ENCODE measurements around the gene GPR61. TPM values are rescaled to one million over a fixed set of nuclear protein-coding genes. Genes with fewer than 3 reads are reported as not detected.

Gene GPR61
- total RNA-seq, 2 experiments from 2014 or later = 0.45 to 0.52 TPM

DNA sequence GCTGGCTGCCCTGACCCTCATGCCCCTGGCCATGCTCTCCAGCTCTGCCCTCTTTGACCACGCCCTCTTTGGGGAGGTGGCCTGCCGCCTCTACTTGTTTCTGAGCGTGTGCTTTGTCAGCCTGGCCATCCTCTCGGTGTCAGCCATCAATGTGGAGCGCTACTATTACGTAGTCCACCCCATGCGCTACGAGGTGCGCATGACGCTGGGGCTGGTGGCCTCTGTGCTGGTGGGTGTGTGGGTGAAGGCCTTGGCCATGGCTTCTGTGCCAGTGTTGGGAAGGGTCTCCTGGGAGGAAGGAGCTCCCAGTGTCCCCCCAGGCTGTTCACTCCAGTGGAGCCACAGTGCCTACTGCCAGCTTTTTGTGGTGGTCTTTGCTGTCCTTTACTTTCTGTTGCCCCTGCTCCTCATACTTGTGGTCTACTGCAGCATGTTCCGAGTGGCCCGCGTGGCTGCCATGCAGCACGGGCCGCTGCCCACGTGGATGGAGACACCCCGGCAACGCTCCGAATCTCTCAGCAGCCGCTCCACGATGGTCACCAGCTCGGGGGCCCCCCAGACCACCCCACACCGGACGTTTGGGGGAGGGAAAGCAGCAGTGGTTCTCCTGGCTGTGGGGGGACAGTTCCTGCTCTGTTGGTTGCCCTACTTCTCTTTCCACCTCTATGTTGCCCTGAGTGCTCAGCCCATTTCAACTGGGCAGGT, 3.8 kb downstream of the GPR61 start:
- H3K36me3 Mint-ChIP-seq (ENCODE audit: low read depth) = peaks cover 5% of the 10 kb centered on the region
- peaks cover 16% of the 10 kb centered on the region for H3K4me1 Mint-ChIP-seq
- H3K4me3 Mint-ChIP-seq = no peak overlapping the region
- H3K27me3 Mint-ChIP-seq = no peaks in the 10 kb centered on the region
- H3K9me3 Mint-ChIP-seq = no peaks in the 10 kb centered on the region
- DNase-seq = no peak
- no peak overlapping the region for H3K27ac Mint-ChIP-seq
- ChIA-PET CTCF (interaction anchor here (0.7 to 46.6 kb wide), 6 partner anchors 11 to 258 kb away, joined by 3 to 1139 read pairs (median 16); partner anchors contain the start of genes AMIGO1, ATXN7L2 and CYB561D1), POLR2A (no interaction called here)

DNA sequence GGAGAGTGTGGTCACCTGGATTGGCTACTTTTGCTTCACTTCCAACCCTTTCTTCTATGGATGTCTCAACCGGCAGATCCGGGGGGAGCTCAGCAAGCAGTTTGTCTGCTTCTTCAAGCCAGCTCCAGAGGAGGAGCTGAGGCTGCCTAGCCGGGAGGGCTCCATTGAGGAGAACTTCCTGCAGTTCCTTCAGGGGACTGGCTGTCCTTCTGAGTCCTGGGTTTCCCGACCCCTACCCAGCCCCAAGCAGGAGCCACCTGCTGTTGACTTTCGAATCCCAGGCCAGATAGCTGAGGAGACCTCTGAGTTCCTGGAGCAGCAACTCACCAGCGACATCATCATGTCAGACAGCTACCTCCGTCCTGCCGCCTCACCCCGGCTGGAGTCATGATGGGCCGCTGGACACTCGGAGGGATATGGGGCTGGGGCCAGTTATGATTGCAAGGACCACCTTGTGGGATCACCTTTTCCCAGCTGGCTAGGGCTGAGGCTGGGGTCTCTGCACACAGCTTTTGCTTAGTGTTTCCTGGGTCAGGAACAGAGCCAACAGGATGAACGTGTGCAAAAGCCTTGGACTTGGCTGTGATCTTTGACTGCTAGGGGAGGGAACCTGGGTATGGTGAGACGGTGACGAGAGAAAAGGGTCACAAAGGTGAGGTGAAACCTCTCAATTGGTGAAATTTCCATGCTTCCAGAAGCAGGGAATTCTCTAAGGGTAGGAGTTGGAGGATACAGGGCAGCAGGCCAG, 4.5 kb downstream of the GPR61 start:
- Mint-ChIP-seq H3K27me3 (no peaks in the 10 kb centered on the region), H3K27ac (peak overlapping the region; percentile 66), H3K4me3 (no peak overlapping the region), H3K9me3 (no peaks in the 10 kb centered on the region), H3K36me3 (ENCODE audit: low read depth) (peaks cover 7% of the 10 kb centered on the region), H3K4me1 (peaks cover 19% of the 10 kb centered on the region)
- POLR2A ChIA-PET = no interaction called here
- CTCF ChIA-PET = interaction anchor here (0.7 to 46.6 kb wide), 7 partner anchors 12 to 463 kb away, joined by 3 to 1139 read pairs (median 7); partner anchors contain the start of genes AMIGO1, ATXN7L2 and CYB561D1
- no peak for DNase-seq

DNA sequence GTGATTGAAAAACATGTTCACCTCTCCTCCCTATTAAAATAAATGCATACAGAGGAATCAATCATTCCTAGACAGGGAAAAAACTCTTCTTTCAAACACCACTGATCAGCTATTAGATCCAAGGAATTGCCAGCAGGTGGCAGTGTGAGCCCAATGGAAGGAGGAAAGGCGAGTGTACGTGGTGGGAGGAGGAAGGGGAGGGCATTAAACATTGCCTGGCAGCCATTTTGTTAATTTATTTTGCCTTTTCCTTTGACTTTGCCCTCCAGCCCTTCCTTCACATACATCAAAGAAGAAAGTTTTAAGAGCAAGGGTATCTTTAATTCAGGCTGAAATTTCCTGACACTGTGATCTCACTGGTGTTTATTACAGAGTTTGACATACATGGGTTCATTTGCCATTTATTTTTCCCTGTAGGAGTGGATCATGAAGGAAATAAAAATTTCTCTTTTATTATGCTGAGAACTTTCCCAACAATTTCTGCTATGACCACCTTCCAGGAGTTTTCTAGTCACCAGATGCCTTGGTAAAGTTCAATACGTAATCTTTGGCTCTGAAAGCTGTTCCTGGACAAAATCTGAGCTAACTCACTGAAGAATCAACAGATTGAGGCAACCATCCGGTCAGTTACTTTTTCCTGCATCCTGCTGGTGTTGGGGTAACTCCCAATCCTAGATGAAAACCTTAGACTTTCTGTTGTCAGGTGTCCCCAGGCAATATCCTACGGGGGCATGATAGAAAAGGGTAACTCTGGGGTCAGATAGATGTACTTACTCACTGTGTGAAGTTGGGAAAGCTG, 6.8 kb downstream of the GPR61 start:
- ChIA-PET POLR2A (interaction anchor here (0.6 to 0.7 kb wide), 2 partner anchors 73 to 463 kb away, joined by 3 read pairs; partner anchors contain the start of genes AMPD2 and GNAT2), CTCF (interaction anchor here (0.6 to 46.6 kb wide), 21 partner anchors 12 to 464 kb away, joined by 3 to 1139 read pairs (median 7); partner anchors contain the start of genes AHCYL1, AMIGO1, AMPD2 and ATXN7L2)
- H3K27me3 Mint-ChIP-seq = no peaks in the 10 kb centered on the region
- DNase-seq = peak; percentile 96
- peak overlapping the region; percentile 96 for H3K4me3 Mint-ChIP-seq
- peaks cover 39% of the 10 kb centered on the region for H3K4me1 Mint-ChIP-seq
- peak overlapping the region; percentile 98 for H3K27ac Mint-ChIP-seq
- H3K9me3 Mint-ChIP-seq = no peaks in the 10 kb centered on the region
- H3K36me3 Mint-ChIP-seq (ENCODE audit: low read depth) = peaks cover 7% of the 10 kb centered on the region

DNA sequence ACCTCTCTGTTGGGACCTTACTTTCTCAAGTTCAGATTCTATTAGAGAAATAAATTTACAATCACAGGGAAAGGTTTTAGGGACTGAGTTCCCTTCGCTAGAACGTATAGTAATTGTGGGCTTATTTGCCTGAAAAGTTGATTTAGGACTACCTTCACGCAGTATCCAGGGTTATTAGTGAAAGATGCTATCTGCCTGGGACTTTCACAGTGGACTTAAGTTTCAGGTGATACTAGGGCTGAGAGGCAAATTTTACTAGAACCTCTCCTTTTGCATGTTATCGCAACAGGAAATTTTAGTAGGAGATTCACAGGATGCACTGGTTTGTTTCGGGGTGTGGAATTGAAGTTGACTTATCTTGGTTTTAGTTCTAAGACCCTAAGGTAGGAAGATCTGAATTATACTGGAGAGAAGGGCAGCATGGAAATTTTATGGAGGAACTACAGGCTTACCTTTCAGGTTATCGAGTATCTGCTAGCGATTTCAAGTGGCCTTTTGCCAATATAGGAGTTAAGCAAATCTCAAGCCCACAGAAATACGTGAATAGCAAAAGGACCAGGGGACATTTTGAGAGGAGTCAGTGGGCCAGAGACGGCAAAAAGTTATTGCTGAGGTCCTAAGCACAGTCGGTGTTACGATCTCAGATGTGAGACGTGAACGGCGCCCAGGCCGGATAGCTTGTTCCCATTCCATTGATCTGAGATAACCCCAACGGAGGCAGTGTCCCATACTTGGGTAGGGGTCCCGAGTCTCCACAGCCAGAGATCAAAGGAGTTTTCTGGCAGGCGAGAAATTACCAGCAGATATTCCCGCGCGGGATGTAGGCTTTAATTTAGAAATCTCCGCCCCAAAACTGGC, 8.0 kb downstream of the GPR61 start:
- Mint-ChIP-seq H3K4me3 (peak overlapping the region; percentile 96), H3K27ac (peak overlapping the region; percentile 98), H3K27me3 (no peaks in the 10 kb centered on the region), H3K36me3 (ENCODE audit: low read depth) (peaks cover 7% of the 10 kb centered on the region), H3K4me1 (peaks cover 44% of the 10 kb centered on the region), H3K9me3 (no peaks in the 10 kb centered on the region)
- POLR2A ChIA-PET = interaction anchor here (1.1 kb wide), 1 partner anchor 73 kb away, joined by 4 read pairs; no protein-coding TSS in a partner anchor
- CTCF ChIA-PET = interaction anchor here (0.6 to 46.6 kb wide), 14 partner anchors 8 to 464 kb away, joined by 4 to 1139 read pairs (median 11); partner anchors contain the start of genes AHCYL1, AMIGO1, ATXN7L2 and CYB561D1
- DNase-seq = peak; percentile 39

DNA sequence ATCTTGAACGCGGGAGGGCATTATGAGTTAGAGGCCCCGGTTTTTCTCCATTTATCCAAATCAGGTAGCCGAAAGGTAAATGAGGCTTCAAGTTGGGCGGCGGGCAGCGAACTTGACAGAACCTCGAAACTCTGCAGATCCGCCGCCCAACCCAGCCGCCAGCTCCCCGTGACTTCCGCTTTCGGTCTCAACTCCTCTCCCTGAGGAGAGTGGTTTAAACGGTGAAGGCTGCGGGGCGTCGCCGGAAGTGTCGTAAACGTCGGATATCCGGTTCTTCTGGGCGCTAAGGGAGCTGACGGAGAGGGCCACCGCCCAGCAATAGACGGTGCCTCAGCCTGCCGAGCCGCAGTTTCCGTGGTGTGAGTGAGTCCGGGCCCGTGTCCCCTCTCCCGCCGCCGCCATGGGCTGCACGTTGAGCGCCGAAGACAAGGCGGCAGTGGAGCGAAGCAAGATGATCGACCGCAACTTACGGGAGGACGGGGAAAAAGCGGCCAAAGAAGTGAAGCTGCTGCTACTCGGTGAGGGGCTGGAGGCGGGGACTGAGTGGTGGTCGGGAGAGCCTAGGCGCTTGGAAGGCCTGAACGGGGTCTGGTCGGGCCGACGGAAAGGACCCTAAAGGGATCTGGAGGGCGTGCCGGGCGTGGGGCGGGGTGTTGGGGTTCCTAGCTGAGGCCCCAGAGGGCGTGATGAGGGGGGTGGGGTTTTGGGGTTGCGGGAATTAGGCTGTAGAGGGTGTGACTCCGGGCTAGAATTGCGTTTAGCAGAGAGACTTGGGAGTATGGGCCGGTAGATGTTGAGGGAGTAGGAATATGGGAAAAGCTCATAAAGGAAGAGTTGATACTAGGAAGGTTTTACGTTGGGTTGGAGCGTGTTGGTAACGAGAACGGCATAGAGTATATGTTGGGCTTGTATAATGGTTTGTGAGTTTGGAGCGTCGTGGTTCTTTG, 8.9 kb downstream of the GPR61 start, which contains the start of gene GNAI3:
TSS of gene GNAI3 (plus strand) at position 295 of the 947 bp plus-strand sequence. CDS start at position 401, 106 bp downstream.
- Mint-ChIP-seq H3K9me3 (no peaks in the 10 kb centered on the region), H3K36me3 (ENCODE audit: low read depth) (peaks cover 10% of the 10 kb centered on the region), H3K27me3 (no peaks in the 10 kb centered on the region), H3K4me1 (peaks cover 49% of the 10 kb centered on the region), H3K4me3 (peak within 1 kb of the TSS; percentile 96), H3K27ac (peak within 1 kb of the TSS; percentile 98)
- peak; percentile 98 for DNase-seq
- ChIA-PET POLR2A (interaction anchor here (0.8 to 1.1 kb wide), 2 partner anchors 71 to 72 kb away, joined by 3 to 4 read pairs; partner anchors contain the start of genes AMPD2 and GNAT2), CTCF (interaction anchor here (1.1 to 3.1 kb wide), 12 partner anchors 9 to 463 kb away, joined by 3 to 19 read pairs (median 6); partner anchors contain the start of genes AHCYL1 and GPR61)

DNA sequence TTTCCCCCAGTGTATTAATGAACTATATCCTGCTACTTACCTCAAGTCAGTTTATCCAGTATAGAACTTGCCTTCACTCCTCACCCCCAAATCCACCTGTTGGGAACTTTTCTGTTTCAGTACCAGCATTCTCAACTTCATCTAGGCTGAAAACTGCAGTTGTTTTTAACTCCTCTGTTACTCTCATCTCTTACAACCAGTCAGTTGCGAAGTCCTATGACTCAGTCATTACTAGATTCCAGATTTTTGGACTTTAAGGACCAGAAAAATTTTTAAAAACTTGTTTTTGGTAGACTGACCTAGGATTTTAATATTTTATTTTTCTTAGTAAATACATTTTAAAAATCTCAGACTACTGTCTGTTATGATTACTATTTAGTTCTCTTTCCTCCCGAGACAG, 16.9 kb downstream of the GPR61 start:
- Mint-ChIP-seq H3K27ac (no peak overlapping the region), H3K36me3 (ENCODE audit: low read depth) (peaks cover 11% of the 10 kb centered on the region), H3K4me3 (no peak overlapping the region), H3K9me3 (no peaks in the 10 kb centered on the region), H3K27me3 (no peaks in the 10 kb centered on the region), H3K4me1 (peaks cover 51% of the 10 kb centered on the region)
- no peak for DNase-seq
- POLR2A ChIA-PET = no interaction called here
- CTCF ChIA-PET = no interaction called here

DNA sequence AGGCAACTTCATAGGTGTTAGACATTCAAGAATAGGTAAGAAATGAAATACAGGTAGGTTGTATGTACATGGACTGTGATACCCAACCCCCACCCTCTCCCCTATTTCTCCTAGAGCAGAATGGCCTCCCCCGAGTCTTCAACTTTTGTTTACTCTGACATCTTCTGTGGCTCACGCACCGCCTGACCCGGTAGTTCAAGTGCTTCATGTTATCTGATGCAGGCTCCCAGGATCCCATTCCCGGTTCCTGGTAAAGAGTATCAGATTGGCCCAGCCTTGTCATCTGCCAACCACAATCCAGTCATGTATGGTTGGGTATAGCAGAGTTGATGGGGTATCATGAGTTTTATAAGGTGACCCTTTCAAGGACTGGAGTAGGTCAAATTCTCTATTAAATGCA, 17.8 kb downstream of the GPR61 start:
- H3K9me3 Mint-ChIP-seq = no peaks in the 10 kb centered on the region
- H3K4me3 Mint-ChIP-seq = no peak overlapping the region
- H3K4me1 Mint-ChIP-seq = peaks cover 49% of the 10 kb centered on the region
- no peak overlapping the region for H3K27ac Mint-ChIP-seq
- H3K36me3 Mint-ChIP-seq (ENCODE audit: low read depth) = peaks cover 11% of the 10 kb centered on the region
- ChIA-PET POLR2A (no interaction called here), CTCF (interaction anchor here (1.8 kb wide), 1 partner anchor 10 kb away, joined by 8 read pairs; no protein-coding TSS in a partner anchor)
- DNase-seq = no peak
- H3K27me3 Mint-ChIP-seq = no peaks in the 10 kb centered on the region

DNA sequence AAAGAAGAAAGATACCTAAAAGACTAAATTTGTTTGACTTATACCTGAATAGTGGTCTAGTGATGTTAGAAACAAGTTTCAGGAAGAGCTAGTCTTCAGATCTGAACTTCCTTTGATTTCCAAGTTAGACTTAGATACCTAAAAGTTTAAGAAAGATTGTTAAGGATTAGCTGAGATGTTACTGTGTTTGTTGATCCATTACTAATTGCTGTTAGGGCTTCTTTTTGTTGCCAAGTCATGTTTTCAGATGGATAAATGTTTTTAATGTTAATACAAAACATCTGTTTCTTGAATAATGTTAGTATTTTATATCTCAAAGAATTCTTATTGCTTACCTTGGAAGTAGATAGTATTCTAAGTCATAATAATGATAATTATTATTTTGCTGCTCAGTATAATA, 20.3 kb downstream of the GPR61 start:
- Mint-ChIP-seq H3K27ac (no peak overlapping the region), H3K36me3 (ENCODE audit: low read depth) (peaks cover 8% of the 10 kb centered on the region), H3K9me3 (no peaks in the 10 kb centered on the region), H3K27me3 (no peaks in the 10 kb centered on the region), H3K4me1 (peaks cover 41% of the 10 kb centered on the region), H3K4me3 (no peak overlapping the region)
- ChIA-PET POLR2A (no interaction called here), CTCF (interaction anchor here (1.5 to 2.2 kb wide), 2 partner anchors 11 to 27 kb away, joined by 6 to 7 read pairs; partner anchors contain the start of gene GNAI3)
- DNase-seq = no peak

DNA sequence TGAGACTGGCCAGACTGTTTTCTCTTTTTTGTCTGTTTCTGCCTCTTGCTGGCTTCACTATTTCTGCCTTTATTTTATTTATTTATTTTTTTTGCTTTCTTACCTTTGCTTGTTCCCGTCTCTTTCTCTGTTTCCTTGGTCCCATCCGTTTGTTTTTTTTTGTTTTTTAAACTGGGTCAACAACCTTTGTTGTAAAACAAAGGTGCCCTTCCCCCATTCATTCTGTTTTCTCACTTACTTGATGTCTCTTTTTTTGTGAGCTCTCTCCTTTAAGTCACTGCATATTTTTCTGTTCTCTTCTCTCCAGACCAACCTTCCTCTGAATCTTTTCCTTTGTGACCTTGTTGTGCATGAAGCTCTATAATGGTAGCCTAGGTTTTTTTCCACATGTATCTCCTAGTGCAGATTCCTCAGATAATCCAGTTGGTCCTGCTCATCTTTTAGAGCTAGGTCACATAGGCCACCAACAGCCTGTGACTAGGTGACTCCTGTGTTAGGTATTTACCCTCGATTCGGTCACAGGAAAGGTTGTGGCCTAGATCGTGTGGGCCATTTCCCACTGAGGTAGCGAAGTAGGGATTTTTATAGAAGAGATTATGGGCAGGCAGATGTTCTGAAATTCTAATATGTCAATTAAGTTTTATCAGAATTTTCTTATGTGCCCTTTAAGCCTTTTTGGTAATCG, 24.7 kb downstream of the GPR61 start:
- Mint-ChIP-seq H3K9me3 (no peaks in the 10 kb centered on the region), H3K27me3 (no peaks in the 10 kb centered on the region), H3K27ac (no peak overlapping the region), H3K36me3 (ENCODE audit: low read depth) (peaks cover 5% of the 10 kb centered on the region), H3K4me1 (peaks cover 35% of the 10 kb centered on the region), H3K4me3 (no peak overlapping the region)
- no peak for DNase-seq
- ChIA-PET POLR2A (no interaction called here), CTCF (interaction anchor here (0.6 to 1.4 kb wide), 3 partner anchors 9 to 664 kb away, joined by 3 to 4 read pairs (median 3); no protein-coding TSS in a partner anchor)

DNA sequence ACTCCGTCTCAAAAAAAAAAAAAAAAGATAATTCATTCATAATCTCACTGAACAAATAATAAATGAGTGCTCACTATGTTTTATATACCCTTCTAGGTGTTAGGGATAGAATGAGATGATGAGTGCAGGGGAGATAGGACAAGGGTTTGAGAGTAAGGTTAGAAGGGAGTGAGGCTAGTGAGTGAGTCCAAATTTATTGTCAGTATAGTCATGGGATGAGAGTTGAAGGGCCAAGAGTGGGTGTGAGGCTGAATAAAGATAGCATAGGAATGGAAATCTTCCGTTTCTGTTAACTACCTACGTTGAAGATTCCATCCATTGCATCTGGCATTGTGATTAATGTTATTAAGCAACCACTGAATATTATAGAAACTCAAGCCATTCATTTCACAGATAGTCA, 25.6 kb downstream of the GPR61 start:
- DNase-seq = no peak
- Mint-ChIP-seq H3K27ac (no peak overlapping the region), H3K36me3 (ENCODE audit: low read depth) (peaks cover 5% of the 10 kb centered on the region), H3K9me3 (no peaks in the 10 kb centered on the region), H3K27me3 (no peaks in the 10 kb centered on the region), H3K4me3 (no peak overlapping the region), H3K4me1 (peaks cover 28% of the 10 kb centered on the region)
- POLR2A ChIA-PET = no interaction called here
- CTCF ChIA-PET = interaction anchor here (0.6 to 1.4 kb wide), 3 partner anchors 9 to 663 kb away, joined by 3 to 4 read pairs (median 3); no protein-coding TSS in a partner anchor

Measured in activated CD4-positive, alpha-beta T cell treated with anti-CD3 and anti-CD28 coated beads, Interleukin-2, amount 10 ng/mL, durations not matched to agents 7 days and 5 days (primary cell).